HepG2 (cell line): Measurements from ENCODE around the gene LONP1. TPM values are rescaled to one million over a fixed set of nuclear protein-coding genes. Genes with fewer than 3 reads are reported as not detected.

Experiments
- HINFP ChIP-seq: sonication (generic); formaldehyde crosslinking; IDR thresholded peaks from 2 replicates; pipeline ENCODE4 v1.4.0; 2020; ENCODE audit warnings: low read depth, mild to moderate bottlenecking, missing genetic modification reagents
- KDM5B ChIP-seq: sonication (generic); formaldehyde crosslinking; IDR thresholded peaks from 2 replicates; pipeline ENCODE4 v1.4.0; 2020; ENCODE audit warnings: missing genetic modification reagents, mild to moderate bottlenecking, borderline replicate concordance
- MBNL3 ChIP-seq: fragments of 250-450 bp; sonication (Bioruptor Pico); conservative IDR thresholded peaks from 2 replicates; pipeline ENCODE4 v1.8.0; 2022; ENCODE audit warnings: mild to moderate bottlenecking, inconsistent platforms
- MED1 ChIP-seq: sonication (generic); formaldehyde crosslinking; IDR thresholded peaks from 2 replicates; pipeline ENCODE4 v1.4.0; 2020; ENCODE audit warnings: missing genetic modification reagents
- REL ChIP-seq: sonication (generic); formaldehyde crosslinking; conservative IDR thresholded peaks from 2 replicates; pipeline ENCODE4 v1.8.0; 2022; ENCODE audit warnings: mild to moderate bottlenecking, missing genetic modification reagents, moderate library complexity
- SPEN ChIP-seq: sonication (generic); formaldehyde crosslinking; IDR thresholded peaks from 2 replicates; pipeline ENCODE4 v1.5.1; 2020; ENCODE audit warnings: low read depth, mild to moderate bottlenecking, missing genetic modification reagents
- ZBTB2 ChIP-seq: sonication (generic); formaldehyde crosslinking; IDR thresholded peaks from 2 replicates; pipeline ENCODE4 v1.8.0; 2022; ENCODE audit warnings: low read depth, missing genetic modification reagents
- ZNF367 ChIP-seq: sonication (generic); formaldehyde crosslinking; IDR thresholded peaks from 2 replicates; pipeline ENCODE4 v1.4.0; 2020; ENCODE audit warnings: missing genetic modification reagents, borderline replicate concordance
- ZNF746 ChIP-seq: sonication (generic); formaldehyde crosslinking; IDR thresholded peaks from 2 replicates; pipeline ENCODE4 v1.8.0; 2022; ENCODE audit warnings: mild to moderate bottlenecking, missing genetic modification reagents
- ZNF777 ChIP-seq: sonication (generic); formaldehyde crosslinking; IDR thresholded peaks from 2 replicates; pipeline ENCODE4 v1.4.0; 2020; ENCODE audit warnings: missing genetic modification reagents
- ZNF781 ChIP-seq: sonication (generic); formaldehyde crosslinking; IDR thresholded peaks from 2 replicates; pipeline ENCODE4 v1.5.1; 2020; ENCODE audit warnings: borderline replicate concordance, mild to moderate bottlenecking, missing genetic modification reagents; ENCODE audit errors: not compliant biosample characterization
- polyA plus RNA-seq, 8 experiments: library from polyadenylated mRNA; depleted of rRNA in 3 of 8; stranded (reverse) in 7 of 8; unstranded in 1 of 8; fragments of >200 nt; fragmentation: Illumina TruSeq in 4 of 8; extraction: Trizol in 4 of 8; gene quantifications; 2 replicates each; pipeline versions ENCODE4 v1.2.1 to v1.2.3, GENCODE V29; 2011 to 2016; ENCODE audit warnings: low read depth in 4 of 8, missing spikeins in 1 of 8, mixed read lengths in 1 of 8; ENCODE audit not compliant: insufficient read depth in 1 of 8
- total RNA-seq, 5 experiments: library from RNA; depleted of rRNA; stranded (reverse); fragments of >200 nt; fragmentation: Illumina TruSeq; extraction: Trizol; gene quantifications; 2 replicates each; pipeline ENCODE4 v1.2.3, GENCODE V29; 2016; ENCODE audit warnings: low read depth in 1 of 5
- TF ChIP-seq, protein P1 (sequence below): sonication (generic); formaldehyde crosslinking; IDR thresholded peaks from 2 replicates; pipeline ENCODE4 v1.4.0; 2020; ENCODE audit warnings: mild to moderate bottlenecking, missing genetic modification reagents
- TF ChIP-seq, protein P2 (sequence below): sonication (generic); formaldehyde crosslinking; IDR thresholded peaks from 2 replicates; pipeline ENCODE4 v1.5.1; 2020; ENCODE audit warnings: mild to moderate bottlenecking, moderate library complexity, missing genetic modification reagents
- TF ChIP-seq, protein P3 (sequence below): sonication (generic); formaldehyde crosslinking; IDR thresholded peaks from 2 replicates; pipeline ENCODE4 v1.4.0; 2020; ENCODE audit warnings: mild to moderate bottlenecking, missing genetic modification reagents

Gene LONP1
- total and polyA plus RNA-seq, 2 of the 13 experiments (the other 11 are each of a cell fraction or from before 2014, with no cell fraction given) = 59.5 to 76.8 TPM

DNA sequence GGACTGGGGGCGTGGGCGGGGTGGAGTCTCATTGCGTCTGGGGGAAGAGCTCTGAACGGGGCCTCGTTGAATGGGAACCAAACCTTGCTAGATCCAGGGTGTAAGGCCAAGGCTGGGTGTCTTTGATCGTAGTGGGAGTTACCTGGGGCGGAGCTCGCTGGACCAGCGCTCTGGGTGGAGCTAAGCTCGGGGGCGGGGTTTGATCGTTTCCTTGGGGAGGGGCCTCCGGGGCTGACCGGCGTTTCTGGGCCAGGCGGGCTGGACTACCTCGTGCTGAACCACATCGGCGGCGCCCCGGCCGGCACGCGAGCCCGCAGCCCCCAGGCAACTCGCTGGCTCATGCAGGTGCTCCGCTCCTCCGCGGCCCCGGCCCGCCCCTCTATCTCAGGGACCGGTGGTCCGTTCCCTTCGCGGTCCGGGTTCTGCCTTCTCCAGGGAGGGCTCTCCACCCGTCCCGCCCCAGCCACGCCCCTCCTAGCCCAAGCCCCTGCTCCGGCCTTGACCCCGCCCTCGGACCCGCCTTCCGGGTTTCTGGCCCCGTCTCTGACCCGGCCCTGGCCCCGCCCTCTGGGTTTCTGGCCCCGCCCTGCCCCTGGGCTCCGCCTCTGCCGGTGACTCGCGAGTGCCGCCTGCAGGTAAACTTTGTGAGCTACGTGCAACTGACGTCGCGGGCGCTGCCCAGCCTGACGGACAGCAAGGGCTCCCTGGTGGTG, 33.1 kb downstream of the LONP1 start (continued):
- TF ChIP-seq ZBTB2 (CRISPR knock-in tag) (0 out of 2 replicates have a peak, but pooled peaks have one; percentile 28), REL (CRISPR knock-in tag) (no peak), ZNF777 (CRISPR knock-in tag) (peak; percentile 91), KDM5B (peak; percentile 21; the same call in 1 of the 2 replicates), ZNF746 (CRISPR knock-in tag) (no peak), HINFP (CRISPR knock-in tag) (peak; percentile 90), MBNL3 (CRISPR knock-in tag) (no peak), SPEN (CRISPR knock-in tag) (peak; percentile 71; the same call in 1 of the 2 replicates), ZNF781 (CRISPR knock-in tag) (peak; percentile 64), MED1 (CRISPR knock-in tag) (0 out of 2 replicates have a peak, but pooled peaks have one; percentile 32), ZNF367 (CRISPR knock-in tag) (no peak)
- TF ChIP-seq, protein P1, sequence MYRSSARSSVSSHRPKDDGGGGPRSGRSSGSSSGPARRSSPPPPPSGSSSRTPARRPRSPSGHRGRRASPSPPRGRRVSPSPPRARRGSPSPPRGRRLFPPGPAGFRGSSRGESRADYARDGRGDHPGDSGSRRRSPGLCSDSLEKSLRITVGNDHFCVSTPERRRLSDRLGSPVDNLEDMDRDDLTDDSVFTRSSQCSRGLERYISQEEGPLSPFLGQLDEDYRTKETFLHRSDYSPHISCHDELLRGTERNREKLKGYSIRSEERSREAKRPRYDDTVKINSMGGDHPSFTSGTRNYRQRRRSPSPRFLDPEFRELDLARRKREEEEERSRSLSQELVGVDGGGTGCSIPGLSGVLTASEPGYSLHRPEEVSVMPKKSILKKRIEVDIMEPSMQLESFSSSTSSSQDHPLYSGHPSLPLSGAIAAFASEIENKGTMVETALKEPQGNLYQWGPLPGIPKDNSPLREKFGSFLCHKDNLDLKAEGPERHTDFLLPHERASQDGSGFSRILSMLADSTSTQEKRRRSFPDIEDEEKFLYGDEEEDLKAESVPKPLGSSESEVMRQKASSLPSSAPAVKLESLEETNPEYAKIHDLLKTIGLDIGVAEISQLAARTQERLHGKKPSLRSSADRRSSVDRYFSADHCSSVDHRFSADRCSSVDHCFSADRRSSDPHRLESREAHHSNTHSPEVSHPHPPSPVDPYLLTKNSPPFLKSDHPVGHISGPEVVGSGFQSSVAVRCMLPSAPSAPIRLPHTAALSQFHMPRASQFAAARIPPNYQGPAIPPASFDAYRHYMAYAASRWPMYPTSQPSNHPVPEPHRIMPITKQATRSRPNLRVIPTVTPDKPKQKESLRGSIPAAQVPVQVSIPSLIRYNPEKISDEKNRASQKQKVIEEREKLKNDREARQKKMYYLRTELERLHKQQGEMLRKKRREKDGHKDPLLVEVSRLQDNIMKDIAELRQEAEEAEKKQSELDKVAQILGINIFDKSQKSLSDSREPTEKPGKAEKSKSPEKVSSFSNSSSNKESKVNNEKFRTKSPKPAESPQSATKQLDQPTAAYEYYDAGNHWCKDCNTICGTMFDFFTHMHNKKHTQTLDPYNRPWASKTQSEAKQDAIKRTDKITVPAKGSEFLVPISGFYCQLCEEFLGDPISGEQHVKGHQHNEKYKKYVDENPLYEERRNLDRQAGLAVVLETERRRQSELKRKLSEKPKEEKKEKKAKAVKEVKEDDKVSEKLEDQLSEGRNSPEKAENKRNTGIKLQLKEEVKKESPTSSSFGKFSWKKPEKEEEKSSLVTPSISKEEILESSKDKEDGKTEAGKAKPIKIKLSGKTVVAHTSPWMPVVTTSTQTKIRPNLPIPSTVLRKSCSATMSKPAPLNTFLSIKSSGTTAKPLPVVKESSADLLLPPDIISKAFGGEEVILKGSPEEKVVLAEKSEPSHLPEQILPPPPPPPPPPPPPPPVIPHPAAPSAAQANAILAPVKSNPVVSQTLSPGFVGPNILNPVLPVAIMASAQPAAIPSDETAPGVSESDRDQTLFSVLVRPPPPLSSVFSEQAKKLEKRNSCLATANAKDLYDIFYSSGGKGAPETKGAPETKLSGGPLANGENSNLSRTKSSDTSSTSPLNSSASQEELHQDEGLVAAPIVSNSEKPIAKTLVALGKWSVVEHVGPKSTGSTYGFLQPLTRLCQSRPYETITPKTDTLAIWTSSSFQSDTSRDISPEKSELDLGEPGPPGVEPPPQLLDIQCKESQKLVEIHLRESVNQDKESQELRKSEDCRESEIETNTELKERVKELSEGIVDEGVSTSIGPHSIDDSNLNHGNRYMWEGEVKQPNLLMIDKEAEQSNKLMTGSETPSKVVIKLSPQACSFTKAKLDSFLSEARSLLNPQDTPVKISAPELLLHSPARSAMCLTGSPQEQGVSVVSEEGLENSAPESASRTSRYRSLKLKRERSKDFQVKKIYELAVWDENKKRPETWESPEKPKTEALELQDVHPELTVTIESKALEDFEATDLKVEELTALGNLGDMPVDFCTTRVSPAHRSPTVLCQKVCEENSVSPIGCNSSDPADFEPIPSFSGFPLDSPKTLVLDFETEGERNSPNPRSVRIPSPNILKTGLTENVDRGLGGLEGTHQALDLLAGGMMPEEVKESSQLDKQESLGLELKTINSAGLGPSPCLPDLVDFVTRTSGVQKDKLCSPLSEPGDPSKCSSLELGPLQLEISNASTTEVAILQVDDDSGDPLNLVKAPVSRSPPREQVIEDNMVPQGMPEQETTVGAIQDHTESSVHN (CRISPR knock-in tag) = 0 out of 2 replicates have a peak, but pooled peaks have one; percentile 44
- TF ChIP-seq, protein P2, sequence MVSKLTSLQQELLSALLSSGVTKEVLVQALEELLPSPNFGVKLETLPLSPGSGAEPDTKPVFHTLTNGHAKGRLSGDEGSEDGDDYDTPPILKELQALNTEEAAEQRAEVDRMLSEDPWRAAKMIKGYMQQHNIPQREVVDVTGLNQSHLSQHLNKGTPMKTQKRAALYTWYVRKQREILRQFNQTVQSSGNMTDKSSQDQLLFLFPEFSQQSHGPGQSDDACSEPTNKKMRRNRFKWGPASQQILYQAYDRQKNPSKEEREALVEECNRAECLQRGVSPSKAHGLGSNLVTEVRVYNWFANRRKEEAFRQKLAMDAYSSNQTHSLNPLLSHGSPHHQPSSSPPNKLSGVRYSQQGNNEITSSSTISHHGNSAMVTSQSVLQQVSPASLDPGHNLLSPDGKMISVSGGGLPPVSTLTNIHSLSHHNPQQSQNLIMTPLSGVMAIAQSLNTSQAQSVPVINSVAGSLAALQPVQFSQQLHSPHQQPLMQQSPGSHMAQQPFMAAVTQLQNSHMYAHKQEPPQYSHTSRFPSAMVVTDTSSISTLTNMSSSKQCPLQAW (CRISPR knock-in tag) = peak; percentile 24; the same call in 1 of the 2 replicates
- TF ChIP-seq, protein P3, sequence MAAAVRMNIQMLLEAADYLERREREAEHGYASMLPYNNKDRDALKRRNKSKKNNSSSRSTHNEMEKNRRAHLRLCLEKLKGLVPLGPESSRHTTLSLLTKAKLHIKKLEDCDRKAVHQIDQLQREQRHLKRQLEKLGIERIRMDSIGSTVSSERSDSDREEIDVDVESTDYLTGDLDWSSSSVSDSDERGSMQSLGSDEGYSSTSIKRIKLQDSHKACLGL (CRISPR knock-in tag) = peak; percentile 79
